GM21423 (cell line): ENCODE data around the gene GDF10.

Experiments
- ATAC-seq: cut with Tn5 transposase; IDR thresholded peaks from one replicate; pipeline ENCODE4 v1.9.1; 2021; ENCODE audit warnings: mild to moderate bottlenecking, moderate library complexity; ENCODE audit not compliant: unreplicated experiment

The GDF10 gene

DNA sequence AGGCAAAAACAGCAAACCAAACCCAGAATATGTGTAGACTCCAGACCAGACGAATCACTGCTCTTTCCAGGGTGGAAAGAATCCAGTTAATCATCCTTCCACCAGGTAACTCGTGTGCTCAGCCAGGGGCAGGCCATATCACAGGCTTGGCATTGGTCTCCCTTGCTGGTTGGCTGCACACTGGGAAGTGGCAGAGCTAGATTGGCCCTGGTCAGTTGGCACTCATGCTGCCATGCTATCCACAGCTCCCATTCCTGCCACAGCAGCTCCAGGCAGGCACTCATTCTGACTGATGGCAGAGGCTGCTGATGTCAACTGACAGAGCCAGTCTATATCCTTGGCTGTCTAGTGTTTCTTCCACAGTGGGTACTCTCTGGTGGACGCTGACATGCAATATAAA lies 9.7 kb upstream of the GDF10 start:
- ATAC-seq = no peak

GRCh38 chr10:47291682-47292081 lies 8.3 kb upstream of the GDF10 start:
- no peak for ATAC-seq

- no peak for ATAC-seq
These were observed 5.9 kb upstream of the GDF10 start for GRCh38 chr10:47294057-47294456.

DNA sequence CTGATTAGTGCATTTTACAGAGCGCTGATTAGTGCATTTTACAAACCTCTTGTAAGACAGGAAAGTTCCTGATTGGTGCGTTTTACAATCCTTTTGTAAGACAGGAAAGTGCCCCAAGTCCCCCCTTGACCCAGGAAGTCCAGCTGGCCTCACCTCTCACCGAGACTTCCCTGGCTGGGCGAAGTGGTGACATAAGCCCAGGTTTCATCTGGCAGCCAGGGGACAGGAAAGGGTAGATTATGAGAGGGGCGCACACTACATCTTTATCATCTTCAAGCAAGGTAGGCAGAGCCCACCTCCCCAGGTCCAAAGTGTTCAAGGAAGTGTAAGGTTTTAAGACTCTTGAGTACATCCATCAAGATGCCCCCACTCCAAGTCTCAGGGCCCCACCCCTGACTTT lies 5.5 kb upstream of the GDF10 start:
- ATAC-seq = no peak

DNA sequence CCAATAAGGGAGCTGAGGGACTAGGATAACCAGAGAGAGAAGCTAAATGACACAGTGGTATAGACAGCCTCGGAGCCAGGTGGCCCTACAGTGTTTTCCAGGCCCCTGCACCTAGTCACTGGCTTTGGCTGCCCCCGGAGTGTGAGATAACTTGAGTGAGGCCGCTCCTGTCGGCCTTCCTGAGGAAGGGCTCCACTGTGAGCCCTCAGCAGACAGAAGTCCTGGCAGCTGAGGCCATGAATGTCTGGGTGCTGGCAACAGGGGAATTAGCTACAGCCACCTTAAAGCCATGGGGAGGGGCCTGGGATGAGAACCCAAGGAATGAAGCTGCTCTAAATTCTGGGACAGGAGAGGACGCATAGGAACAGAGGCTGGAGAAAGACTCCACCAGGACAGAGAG lies 4.6 kb upstream of the GDF10 start:
- ATAC-seq = no peak

DNA sequence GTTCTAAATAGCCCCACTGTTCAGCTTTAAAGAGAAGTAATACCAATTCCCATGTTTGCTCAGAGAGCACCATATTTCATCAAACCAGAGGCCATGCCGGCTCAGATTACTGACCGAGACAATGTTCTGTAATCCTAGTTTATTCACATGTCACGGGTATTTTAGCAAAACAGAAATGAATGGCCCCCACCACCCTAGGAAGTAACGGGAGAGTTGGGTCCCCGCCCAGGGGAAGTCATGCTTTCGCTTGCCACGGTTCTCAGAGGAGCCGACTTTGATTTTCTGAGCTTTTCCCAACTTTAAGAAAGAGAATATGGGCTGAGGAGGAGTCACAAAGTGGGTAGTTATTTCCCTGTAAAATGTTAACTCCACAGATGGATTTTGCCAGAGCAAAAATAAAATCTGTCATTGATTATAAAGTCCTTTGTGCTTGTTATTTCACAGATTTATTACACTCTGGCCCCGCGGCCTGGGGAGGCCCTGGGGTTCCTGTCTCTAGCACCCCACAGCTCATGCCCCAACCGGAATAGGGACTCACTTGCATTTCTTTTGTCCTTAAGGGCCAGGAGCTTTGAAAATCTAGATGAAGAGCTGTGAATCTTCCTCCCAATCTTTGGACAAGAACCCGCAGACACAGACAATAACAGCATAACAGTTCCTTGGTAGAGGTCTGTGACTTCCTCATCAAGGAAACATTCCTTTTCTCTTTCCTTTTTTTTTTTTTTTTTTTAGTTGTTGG lies 3.7 kb upstream of the GDF10 start:
- no peak for ATAC-seq

DNA sequence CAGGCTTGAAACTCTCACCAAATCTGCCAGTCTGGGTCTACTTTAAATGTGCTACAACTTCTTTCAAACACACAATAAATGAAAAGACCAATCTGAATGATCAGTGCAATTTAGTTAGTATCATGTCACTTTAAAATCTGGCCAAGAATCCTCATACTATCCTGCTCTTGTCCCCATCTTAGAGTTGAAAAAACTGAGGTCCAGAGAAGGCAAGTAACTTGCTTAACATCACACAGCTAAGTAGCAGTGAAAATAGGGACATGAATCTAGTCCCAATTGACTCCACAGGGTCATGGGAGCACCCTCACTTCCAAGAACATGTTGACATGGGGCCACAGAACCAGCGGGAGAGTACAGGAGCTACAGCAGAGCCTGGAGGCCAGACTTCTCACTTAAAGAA lies 3.1 kb upstream of the GDF10 start:
- ATAC-seq = no peak

DNA sequence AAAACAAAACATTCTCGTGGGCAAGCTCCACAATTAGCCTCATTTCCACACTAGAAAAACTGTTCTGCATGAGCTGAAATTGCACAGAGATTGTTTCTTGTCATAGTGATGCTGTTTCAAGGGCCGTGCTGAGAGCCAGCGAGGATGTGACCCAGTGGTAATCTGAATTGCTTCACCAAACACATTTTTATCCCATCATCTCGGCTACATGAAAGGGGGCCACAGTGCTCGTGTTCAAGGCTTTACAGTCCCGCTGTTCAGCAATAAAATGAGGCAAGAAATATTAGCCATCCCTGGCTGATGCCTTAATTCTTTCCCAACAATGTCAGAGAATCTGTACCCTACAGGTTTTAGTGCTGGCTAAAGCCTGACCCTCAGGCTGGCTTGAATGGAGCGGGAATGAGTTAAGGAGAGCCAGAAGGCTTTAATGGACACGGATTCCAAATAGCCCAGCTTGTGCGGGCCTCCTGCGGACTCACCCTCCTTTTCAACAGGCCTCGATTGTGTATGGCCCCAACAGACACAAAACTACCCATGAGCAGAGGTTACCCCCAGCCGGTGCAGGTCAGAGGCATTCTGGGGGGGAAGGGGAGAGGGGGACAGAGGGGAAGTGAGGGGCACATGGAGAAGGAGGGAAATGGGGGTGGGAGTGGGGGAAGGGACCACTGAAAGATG lies 2.0 kb upstream of the GDF10 start:
- no peak for ATAC-seq

DNA sequence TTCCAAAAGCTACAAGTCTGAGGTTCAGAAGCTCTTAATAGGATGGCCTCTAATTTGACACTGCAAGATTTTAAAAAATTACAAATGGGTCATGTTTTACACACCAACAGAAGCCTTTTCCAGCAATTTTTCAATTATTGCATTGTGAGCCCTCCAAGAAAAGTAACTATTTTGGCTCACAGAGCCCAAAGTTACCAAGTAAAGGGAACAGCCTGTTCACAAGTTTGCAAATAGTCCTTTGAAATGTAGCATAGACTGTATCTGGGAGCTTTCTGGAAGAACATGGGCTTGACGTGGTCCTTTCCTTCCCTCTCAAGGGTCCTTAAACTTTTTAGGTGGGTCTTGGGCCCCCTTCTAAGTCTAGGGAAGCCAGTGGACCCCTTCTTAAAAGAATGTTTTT lies 1.3 kb upstream of the GDF10 start:
- no peak for ATAC-seq

- ATAC-seq = no peak
These were observed 483 bp downstream of the GDF10 start for GRCh38 chr10:47300429-47300931.

GRCh38 chr10:47301833-47302232 lies 1.8 kb downstream of the GDF10 start:
- ATAC-seq = no peak

GRCh38 chr10:47303105-47303504 lies 3.1 kb downstream of the GDF10 start:
- no peak for ATAC-seq

DNA sequence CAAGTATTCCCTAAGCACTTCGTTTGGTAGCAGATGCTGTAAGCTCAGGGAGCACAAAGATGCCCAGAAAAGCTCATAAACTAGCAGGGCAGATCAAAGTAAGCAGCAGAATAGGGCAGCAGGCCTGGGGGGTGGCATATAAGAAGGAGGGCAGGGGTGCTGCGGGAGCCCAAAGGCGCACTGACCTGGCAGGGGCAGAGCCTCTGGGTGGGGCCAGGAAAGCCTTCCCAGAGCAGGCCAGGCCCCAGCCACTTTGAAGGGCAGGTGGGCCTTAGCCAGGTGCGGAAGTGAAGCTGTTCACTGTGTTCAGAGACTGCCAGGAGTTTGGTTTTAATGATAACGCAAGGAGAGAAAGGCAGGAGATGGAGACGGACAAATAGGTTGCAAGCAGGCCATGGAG lies 3.9 kb downstream of the GDF10 start:
- ATAC-seq = no peak

DNA sequence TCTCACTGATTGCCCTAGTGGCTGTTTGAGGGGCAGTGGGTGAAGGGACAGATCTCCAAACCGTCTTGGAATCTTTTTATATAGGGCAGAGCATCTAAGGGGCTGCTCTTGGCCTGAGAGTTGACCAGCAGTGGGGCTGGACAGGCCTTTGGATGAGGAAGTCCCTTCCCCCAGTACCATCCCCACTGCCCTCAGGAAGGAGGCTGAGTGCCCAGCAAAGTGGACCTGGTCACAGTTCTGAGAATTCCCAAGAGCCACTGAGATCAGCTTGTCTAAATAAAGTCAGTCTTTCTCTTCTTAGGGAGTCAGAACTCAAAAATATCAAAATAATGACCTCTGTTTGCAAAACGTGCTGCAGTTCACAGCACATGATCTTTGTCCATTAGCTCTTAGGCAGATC lies 5.6 kb downstream of the GDF10 start:
- ATAC-seq = no peak

- ATAC-seq = no peak
These were observed 6.6 kb downstream of the GDF10 start for GRCh38 chr10:47306387-47307210.

GRCh38 chr10:47307381-47307780 lies 7.4 kb downstream of the GDF10 start:
- no peak for ATAC-seq

DNA sequence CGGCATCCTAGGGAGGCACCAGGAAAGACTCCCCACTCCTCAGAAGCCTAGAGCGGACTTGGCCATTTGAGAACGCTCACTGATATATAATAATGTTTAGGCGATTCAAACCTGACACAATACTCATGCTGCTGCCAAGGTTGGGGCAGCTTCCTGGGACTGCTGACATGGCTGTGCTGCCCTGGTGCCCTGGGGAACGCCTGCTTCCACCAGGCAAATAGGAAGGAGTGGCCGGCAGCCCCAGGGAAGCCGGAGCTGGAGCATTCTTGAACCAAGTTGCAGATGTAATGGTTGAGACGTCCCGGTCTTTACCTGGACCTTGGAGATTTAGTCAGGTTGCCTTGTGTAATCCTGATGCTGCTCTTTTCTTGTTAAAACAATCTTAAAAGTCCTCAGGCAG lies 8.8 kb downstream of the GDF10 start:
- no peak for ATAC-seq

GRCh38 chr10:47309408-47310089 lies 9.6 kb downstream of the GDF10 start:
- no peak for ATAC-seq

DNA sequence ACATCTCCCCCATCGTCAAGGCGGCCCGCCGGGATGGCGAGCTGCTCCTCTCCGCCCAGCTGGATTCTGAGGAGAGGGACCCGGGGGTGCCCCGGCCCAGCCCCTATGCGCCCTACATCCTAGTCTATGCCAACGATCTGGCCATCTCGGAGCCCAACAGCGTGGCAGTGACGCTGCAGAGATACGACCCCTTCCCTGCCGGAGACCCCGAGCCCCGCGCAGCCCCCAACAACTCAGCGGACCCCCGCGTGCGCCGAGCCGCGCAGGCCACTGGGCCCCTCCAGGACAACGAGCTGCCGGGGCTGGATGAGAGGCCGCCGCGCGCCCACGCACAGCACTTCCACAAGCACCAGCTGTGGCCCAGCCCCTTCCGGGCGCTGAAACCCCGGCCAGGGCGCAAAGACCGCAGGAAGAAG lies 10.1 kb downstream of the GDF10 start:
- no peak for ATAC-seq

- no peak for ATAC-seq
These were observed 11.4 kb downstream of the GDF10 start for GRCh38 chr10:47311193-47311931.
